ENCODE data around the gene KRTAP5-6.

GRCh38 chr11:1695548-1696108, 1.4 kb upstream of the KRTAP5-6 start:
- TF ChIP-seq, protein P1, sequence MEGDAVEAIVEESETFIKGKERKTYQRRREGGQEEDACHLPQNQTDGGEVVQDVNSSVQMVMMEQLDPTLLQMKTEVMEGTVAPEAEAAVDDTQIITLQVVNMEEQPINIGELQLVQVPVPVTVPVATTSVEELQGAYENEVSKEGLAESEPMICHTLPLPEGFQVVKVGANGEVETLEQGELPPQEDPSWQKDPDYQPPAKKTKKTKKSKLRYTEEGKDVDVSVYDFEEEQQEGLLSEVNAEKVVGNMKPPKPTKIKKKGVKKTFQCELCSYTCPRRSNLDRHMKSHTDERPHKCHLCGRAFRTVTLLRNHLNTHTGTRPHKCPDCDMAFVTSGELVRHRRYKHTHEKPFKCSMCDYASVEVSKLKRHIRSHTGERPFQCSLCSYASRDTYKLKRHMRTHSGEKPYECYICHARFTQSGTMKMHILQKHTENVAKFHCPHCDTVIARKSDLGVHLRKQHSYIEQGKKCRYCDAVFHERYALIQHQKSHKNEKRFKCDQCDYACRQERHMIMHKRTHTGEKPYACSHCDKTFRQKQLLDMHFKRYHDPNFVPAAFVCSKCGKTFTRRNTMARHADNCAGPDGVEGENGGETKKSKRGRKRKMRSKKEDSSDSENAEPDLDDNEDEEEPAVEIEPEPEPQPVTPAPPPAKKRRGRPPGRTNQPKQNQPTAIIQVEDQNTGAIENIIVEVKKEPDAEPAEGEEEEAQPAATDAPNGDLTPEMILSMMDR (IDR thresholded peaks at IDR 0.05) = no peak
- no peak for TF ChIP-seq POLR2AphosphoS5 (IDR thresholded peaks at IDR 0.05)

All from suprapubic skin (tissue), 3 donors.